SK-N-SH (cell line): ENCODE measurements around the gene SLC26A11.

Experiments
- EP300 ChIP-seq, 2 experiments: IDR thresholded peaks; 2 replicates each; pipeline versions ENCODE4 v1.4.0 to v1.6.1; 2012; ENCODE audit warnings: borderline replicate concordance in 1 of 2, low read depth in 1 of 2, low read length in 1 of 2
- POLR2AphosphoS5 ChIP-seq: IDR thresholded peaks from 2 replicates; pipeline ENCODE4 v1.6.1; 2012; ENCODE audit warnings: low read depth, low read length
- RAD21 ChIP-seq: IDR thresholded peaks from 2 replicates; pipeline ENCODE4 v1.6.1; 2012; ENCODE audit warnings: mild to moderate bottlenecking, low read length
- TAF1 ChIP-seq: IDR thresholded peaks from 2 replicates; pipeline ENCODE4 v1.6.1; 2012; ENCODE audit warnings: low read depth, mild to moderate bottlenecking, low read length, moderate library complexity, borderline replicate concordance
- TEAD4 ChIP-seq: IDR thresholded peaks from 2 replicates; pipeline ENCODE4 v1.4.0; 2012; ENCODE audit warnings: mild to moderate bottlenecking, borderline replicate concordance; ENCODE audit not compliant: insufficient read depth
- YY1 ChIP-seq: IDR thresholded peaks from 2 replicates; pipeline ENCODE4 v1.4.0; 2012; ENCODE audit warnings: low read depth, mild to moderate bottlenecking
- TF ChIP-seq, protein P1 (sequence below): IDR thresholded peaks from 2 replicates; pipeline ENCODE4 v1.6.1; 2012; ENCODE audit warnings: mild to moderate bottlenecking, low read depth, low read length, moderate library complexity
- TF ChIP-seq, protein P2 (sequence below): fragments of 200-600 bp; sonication (generic); IDR thresholded peaks from 2 replicates; pipeline ENCODE4 v1.6.1; 2017; ENCODE audit warnings: antibody characterized with exemption, mild to moderate bottlenecking, moderate library complexity

DNA sequence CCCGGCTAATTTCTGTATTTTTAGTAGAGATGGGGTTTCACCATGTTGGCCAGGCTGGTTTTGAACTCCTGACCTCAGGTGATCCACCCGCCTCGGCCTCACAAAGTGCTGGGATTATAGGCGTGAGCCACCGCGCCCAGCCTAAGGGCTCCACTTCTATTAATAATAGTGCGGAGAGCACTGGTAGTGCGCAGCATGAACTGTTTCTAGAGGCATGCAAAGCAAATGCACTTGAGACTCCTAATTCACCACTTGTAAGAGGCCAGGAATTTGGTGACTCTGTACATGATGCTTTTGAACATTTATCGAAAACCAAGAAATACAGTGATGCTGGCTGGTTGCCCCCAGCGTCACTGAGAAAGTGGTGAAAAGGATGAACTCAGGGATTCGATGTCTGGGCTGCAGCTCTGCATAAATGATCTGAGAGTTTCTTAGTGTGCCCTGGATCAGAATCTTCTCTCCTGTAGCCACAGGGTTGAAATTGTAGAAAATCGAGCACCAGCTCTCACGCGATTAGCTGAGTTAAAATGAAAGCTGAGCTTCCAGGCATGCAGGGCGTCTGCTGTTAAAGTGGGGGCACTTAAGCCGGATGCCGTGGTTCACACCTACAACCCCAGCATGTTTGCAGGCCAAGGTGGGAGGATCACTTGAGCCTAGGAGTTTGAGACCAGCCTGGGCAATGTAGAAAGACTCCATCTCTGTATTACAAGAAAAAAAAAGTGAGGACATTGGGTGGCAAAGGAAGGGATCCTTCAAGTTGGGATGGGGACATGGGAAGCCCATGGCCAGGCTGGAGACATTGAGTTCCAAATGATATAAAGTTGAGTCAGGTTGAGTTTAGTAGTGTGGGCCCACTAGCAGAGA lies 45.2 kb downstream of the SLC26A11 start:
- TF ChIP-seq EP300 (IDR thresholded peaks at IDR 0.05; ENCODE audit: borderline replicate concordance in 1 of 2, low read depth in 1 of 2, low read length in 1 of 2) (no peak), POLR2AphosphoS5 (no peak), YY1 (no peak), TEAD4 (no peak), TAF1 (no peak), RAD21 (no peak)
- TF ChIP-seq, protein P1, sequence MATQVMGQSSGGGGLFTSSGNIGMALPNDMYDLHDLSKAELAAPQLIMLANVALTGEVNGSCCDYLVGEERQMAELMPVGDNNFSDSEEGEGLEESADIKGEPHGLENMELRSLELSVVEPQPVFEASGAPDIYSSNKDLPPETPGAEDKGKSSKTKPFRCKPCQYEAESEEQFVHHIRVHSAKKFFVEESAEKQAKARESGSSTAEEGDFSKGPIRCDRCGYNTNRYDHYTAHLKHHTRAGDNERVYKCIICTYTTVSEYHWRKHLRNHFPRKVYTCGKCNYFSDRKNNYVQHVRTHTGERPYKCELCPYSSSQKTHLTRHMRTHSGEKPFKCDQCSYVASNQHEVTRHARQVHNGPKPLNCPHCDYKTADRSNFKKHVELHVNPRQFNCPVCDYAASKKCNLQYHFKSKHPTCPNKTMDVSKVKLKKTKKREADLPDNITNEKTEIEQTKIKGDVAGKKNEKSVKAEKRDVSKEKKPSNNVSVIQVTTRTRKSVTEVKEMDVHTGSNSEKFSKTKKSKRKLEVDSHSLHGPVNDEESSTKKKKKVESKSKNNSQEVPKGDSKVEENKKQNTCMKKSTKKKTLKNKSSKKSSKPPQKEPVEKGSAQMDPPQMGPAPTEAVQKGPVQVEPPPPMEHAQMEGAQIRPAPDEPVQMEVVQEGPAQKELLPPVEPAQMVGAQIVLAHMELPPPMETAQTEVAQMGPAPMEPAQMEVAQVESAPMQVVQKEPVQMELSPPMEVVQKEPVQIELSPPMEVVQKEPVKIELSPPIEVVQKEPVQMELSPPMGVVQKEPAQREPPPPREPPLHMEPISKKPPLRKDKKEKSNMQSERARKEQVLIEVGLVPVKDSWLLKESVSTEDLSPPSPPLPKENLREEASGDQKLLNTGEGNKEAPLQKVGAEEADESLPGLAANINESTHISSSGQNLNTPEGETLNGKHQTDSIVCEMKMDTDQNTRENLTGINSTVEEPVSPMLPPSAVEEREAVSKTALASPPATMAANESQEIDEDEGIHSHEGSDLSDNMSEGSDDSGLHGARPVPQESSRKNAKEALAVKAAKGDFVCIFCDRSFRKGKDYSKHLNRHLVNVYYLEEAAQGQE = no peak
- TF ChIP-seq, protein P2, sequence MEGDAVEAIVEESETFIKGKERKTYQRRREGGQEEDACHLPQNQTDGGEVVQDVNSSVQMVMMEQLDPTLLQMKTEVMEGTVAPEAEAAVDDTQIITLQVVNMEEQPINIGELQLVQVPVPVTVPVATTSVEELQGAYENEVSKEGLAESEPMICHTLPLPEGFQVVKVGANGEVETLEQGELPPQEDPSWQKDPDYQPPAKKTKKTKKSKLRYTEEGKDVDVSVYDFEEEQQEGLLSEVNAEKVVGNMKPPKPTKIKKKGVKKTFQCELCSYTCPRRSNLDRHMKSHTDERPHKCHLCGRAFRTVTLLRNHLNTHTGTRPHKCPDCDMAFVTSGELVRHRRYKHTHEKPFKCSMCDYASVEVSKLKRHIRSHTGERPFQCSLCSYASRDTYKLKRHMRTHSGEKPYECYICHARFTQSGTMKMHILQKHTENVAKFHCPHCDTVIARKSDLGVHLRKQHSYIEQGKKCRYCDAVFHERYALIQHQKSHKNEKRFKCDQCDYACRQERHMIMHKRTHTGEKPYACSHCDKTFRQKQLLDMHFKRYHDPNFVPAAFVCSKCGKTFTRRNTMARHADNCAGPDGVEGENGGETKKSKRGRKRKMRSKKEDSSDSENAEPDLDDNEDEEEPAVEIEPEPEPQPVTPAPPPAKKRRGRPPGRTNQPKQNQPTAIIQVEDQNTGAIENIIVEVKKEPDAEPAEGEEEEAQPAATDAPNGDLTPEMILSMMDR = no peak
